Endothelial cell of umbilical vein (primary cell): ENCODE data around the gene EP400. TPM values are rescaled to one million over a fixed set of nuclear protein-coding genes. Genes with fewer than 3 reads are reported as not detected.

ENCODE experiments used
- BruUV-seq: library from RNA; stranded (reverse); fragments of 400-500 nt; replicated peaks from 2 replicates; lab custom pipeline; 2021; lab: Mats Ljungman, UMichigan
- CTCF ChIA-PET: fragments of 300-600, 350-600 bp; sonication (Branson Sonifier 250); formaldehyde crosslinking; loops from one replicate; lab custom pipeline; 2021; ENCODE audit warnings: antibody characterized with exemption, inconsistent platforms; lab: Charles Lee
- POLR2A ChIA-PET: fragments of 300-600, 350-600 bp; sonication (Branson Sonifier 250); formaldehyde crosslinking; loops from one replicate; lab custom pipeline; 2021; ENCODE audit warnings: antibody characterized with exemption, inconsistent platforms; lab: Charles Lee
- DNase-seq: peaks from one replicate; pipeline ENCODE4 v3.0.0-alpha.2; 2011; ENCODE audit warnings: low read depth, low spot score
- FAIRE-seq: peaks from 2 replicates; lab custom pipeline; 2011; peaks lifted over from hg19 to GRCh38; lab: Jason Lieb, UNC
- H2AFZ ChIP-seq: 2 replicates; pipeline ENCODE4 v1.6.0; 2012; ENCODE audit warnings: low read depth, low read length, control low read depth, inconsistent platforms
- H3K27ac ChIP-seq: 2 replicates; pipeline ENCODE4 v1.5.1; 2011; ENCODE audit warnings: low read depth, mild to moderate bottlenecking, control low read depth, low read length, moderate library complexity; ENCODE audit not compliant: insufficient read depth
- H3K27me3 ChIP-seq, 2 experiments: 2 replicates each; pipeline versions ENCODE4 v1.6.0 to v1.6.1; 2011; ENCODE audit warnings: low read length in 2 of 2, mixed read lengths in 1 of 2; ENCODE audit not compliant: control insufficient read depth in 2 of 2, insufficient read depth in 2 of 2
- H3K36me3 ChIP-seq, 2 experiments: 2 replicates in 1 of 2; 3 replicates in 1 of 2; pipeline ENCODE4 v1.5.1; 2011; ENCODE audit warnings: low read length in 2 of 2, mild to moderate bottlenecking in 1 of 2, moderate library complexity in 1 of 2; ENCODE audit not compliant: control insufficient read depth in 2 of 2, insufficient read depth in 2 of 2; ENCODE audit errors: extremely low read depth in 1 of 2
- H3K4me1 ChIP-seq: 3 replicates; pipeline ENCODE4 v1.5.1; 2011; ENCODE audit warnings: mild to moderate bottlenecking, low read length; ENCODE audit not compliant: control insufficient read depth, insufficient read depth; ENCODE audit errors: extremely low read depth
- H3K4me2 ChIP-seq: 2 replicates; pipeline ENCODE4 v1.6.1; 2011; ENCODE audit warnings: low read length, control low read depth, mixed read lengths; ENCODE audit not compliant: insufficient read depth
- H3K4me3 ChIP-seq, 3 experiments: fragments of 200-600 bp in 1 of 3; sonication (generic), shearing (Covaris generic) in 1 of 3; replicated peaks in 1 of 3; 2 replicates each; pipeline ENCODE4 v1.5.1; 2011 to 2016; ENCODE audit warnings: control low read depth in 3 of 3, low read length in 3 of 3, mild to moderate bottlenecking in 2 of 3, inconsistent platforms in 1 of 3, low read depth in 1 of 3, moderate library complexity in 1 of 3; ENCODE audit not compliant: insufficient read depth in 1 of 3
- H3K79me2 ChIP-seq: 2 replicates; pipeline ENCODE4 v1.6.0; 2012; ENCODE audit warnings: low read length, inconsistent platforms; ENCODE audit not compliant: control insufficient read depth, insufficient read depth
- H3K9ac ChIP-seq: replicated peaks from 2 replicates; pipeline ENCODE3; 2011; ENCODE audit warnings: low read length, control low read depth; ENCODE audit not compliant: insufficient read depth; ENCODE audit errors: extremely low read depth
- H3K9me1 ChIP-seq: replicated peaks from 3 replicates; pipeline ENCODE4 v1.6.0; 2011; ENCODE audit warnings: mild to moderate bottlenecking, low read length; ENCODE audit not compliant: control insufficient read depth, insufficient read depth; ENCODE audit errors: extremely low read depth
- H3K9me3 ChIP-seq: replicated peaks from 2 replicates; pipeline ENCODE4 v1.5.1; 2012; ENCODE audit warnings: low read length, inconsistent platforms; ENCODE audit not compliant: control insufficient read depth, insufficient read depth
- H4K20me1 ChIP-seq: replicated peaks from 2 replicates; pipeline ENCODE3; 2011; ENCODE audit warnings: mild to moderate bottlenecking, low read length; ENCODE audit not compliant: control insufficient read depth, insufficient read depth; ENCODE audit errors: extremely low read depth
- EZH2 ChIP-seq: IDR thresholded peaks from 2 replicates; pipeline ENCODE4 v1.6.1; 2012; ENCODE audit warnings: borderline replicate concordance, low read depth, mild to moderate bottlenecking, moderate library complexity, low read length, inconsistent platforms; ENCODE audit not compliant: severe bottlenecking
- FOS ChIP-seq: IDR thresholded peaks from 2 replicates; pipeline ENCODE4 v1.6.1; 2011; ENCODE audit warnings: mild to moderate bottlenecking, low read length, moderate library complexity, borderline replicate concordance; ENCODE audit not compliant: insufficient read depth
- GATA2 ChIP-seq: IDR thresholded peaks from 2 replicates; pipeline ENCODE4 v1.7.0; 2011; ENCODE audit warnings: low read depth, mild to moderate bottlenecking, moderate library complexity, mixed read lengths, low read length; ENCODE audit not compliant: insufficient read length, insufficient read depth
- JUN ChIP-seq: IDR thresholded peaks from 2 replicates; pipeline ENCODE4 v1.6.1; 2011; ENCODE audit warnings: borderline replicate concordance, low read depth; ENCODE audit not compliant: insufficient read length, insufficient read depth
- MYC ChIP-seq: IDR thresholded peaks from one replicate; pipeline ENCODE4 v1.6.1; 2011; ENCODE audit warnings: mild to moderate bottlenecking, low read depth, low read length
- POLR2A ChIP-seq: IDR thresholded peaks from 2 replicates; pipeline ENCODE4 v1.6.1; 2012; ENCODE audit warnings: low read depth, mild to moderate bottlenecking, control low read depth, low read length
- POLR2AphosphoS5 ChIP-seq: IDR thresholded peaks from 2 replicates; pipeline ENCODE4 v1.6.1; 2012; ENCODE audit warnings: low read depth, mild to moderate bottlenecking, control low read depth, low read length, moderate library complexity; ENCODE audit not compliant: insufficient read depth
- dilution Hi-C: fragments of 300-500 bp; cut with MboI; formaldehyde crosslinking; loops from one replicate; pipeline ENCODE4 v1.15.0; 2019; ENCODE audit warnings: low sequenced_read_pairs; ENCODE audit not compliant: extremely low pct_ligation_motif_present
- intact Hi-C: fragments of 100-400 bp; cut with micrococcal nuclease; formaldehyde crosslinking; loops from one replicate; pipeline ENCODE4 v1.10.0; 2022
- polyA plus RNA-seq, 4 experiments: library from polyadenylated mRNA; depleted of rRNA in 3 of 4; stranded (reverse) in 3 of 4; unstranded in 1 of 4; fragments of >200 nt; gene quantifications; 2 replicates each; pipeline versions ENCODE4 v1.2.1 to v1.2.3, GENCODE V29; 2011 to 2012; ENCODE audit warnings: missing spikeins in 1 of 4
- total RNA-seq: library from RNA; stranded (reverse); gene quantifications from 2 replicates; pipeline ENCODE4 v1.2.3, GENCODE V29; 2021
- TF ChIP-seq, protein P1 (sequence below), 2 donors: IDR thresholded peaks; 1 replicate in 1 of 2; 2 replicates in 1 of 2; pipeline ENCODE4 v1.5.1; 2011; ENCODE audit warnings: low read length in 2 of 2, mild to moderate bottlenecking in 2 of 2, moderate library complexity in 2 of 2, control low read depth in 1 of 2, inconsistent platforms in 1 of 2, low read depth in 1 of 2; ENCODE audit not compliant: insufficient read depth in 1 of 2; ENCODE audit errors: extremely low read depth in 1 of 2
- TF ChIP-seq, protein P2 (sequence below): IDR thresholded peaks from 2 replicates; pipeline ENCODE4 v1.6.1; 2011; ENCODE audit not compliant: insufficient read depth, insufficient read length

The EP400 gene
- total and polyA plus RNA-seq, 2 donors (not counting 3 experiments of a cell fraction or from before 2014, with no cell fraction given), result 9.0 to 57.7 TPM

DNA sequence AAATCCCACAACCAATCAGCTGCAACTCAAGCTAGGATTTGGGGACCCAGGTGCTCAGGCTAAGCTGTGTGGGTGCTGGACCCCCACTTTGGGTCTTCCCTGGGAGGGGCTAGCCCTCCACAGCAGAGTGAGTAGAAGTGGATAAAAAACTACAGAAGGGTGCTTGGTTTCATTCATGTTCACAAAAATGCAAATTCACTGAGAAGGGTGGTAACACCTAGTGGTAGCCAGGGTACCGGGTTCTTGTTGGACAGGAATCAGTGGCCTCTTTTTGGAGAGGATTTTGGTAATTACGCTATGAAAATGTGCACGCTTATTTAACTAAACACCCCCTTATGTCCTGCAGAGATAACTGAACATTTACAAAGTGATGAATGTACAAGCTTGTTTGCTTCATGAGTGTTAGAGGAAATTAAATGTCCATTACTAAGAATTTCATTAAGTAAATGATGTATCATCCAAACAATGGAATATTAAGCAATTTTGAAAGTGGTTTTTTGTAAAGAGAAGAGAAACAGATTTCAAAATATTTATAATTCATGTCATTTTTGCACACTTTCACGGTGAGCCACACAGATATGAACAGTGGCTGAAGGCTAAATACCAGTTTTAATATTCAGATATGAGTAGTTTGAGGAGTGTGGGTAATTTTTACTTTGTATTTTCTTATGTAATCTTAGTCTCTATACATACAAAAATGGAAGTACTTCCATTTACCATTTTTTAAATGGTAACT, 116.0 kb downstream of the EP400 start:
- Histone ChIP-seq H3K27me3 (no peaks in the 10 kb centered on the region), H3K4me3 (no peak overlapping the region), H2AFZ (no peak overlapping the region), H3K9me3 (no peaks in the 10 kb centered on the region), H3K27ac (no peak overlapping the region), H3K9ac (no peak overlapping the region), H3K36me3 (peaks cover 7 to 45% of the 10 kb centered on the region in 2 experiments), H3K4me1 (no peaks in the 10 kb centered on the region), H3K9me1 (no peaks in the 10 kb centered on the region), H3K4me2 (no peak overlapping the region), H3K79me2 (no peaks in the 10 kb centered on the region), H4K20me1 (no peaks in the 10 kb centered on the region)
- POLR2A ChIA-PET, result no interaction called here
- FAIRE-seq (no peak), DNase-seq (no peak)
- TF ChIP-seq GATA2 (no peak), FOS (no peak), POLR2AphosphoS5 (no peak), POLR2A (no peak), EZH2 (no peak), MYC (no peak), JUN (no peak)
- TF ChIP-seq, protein P1, sequence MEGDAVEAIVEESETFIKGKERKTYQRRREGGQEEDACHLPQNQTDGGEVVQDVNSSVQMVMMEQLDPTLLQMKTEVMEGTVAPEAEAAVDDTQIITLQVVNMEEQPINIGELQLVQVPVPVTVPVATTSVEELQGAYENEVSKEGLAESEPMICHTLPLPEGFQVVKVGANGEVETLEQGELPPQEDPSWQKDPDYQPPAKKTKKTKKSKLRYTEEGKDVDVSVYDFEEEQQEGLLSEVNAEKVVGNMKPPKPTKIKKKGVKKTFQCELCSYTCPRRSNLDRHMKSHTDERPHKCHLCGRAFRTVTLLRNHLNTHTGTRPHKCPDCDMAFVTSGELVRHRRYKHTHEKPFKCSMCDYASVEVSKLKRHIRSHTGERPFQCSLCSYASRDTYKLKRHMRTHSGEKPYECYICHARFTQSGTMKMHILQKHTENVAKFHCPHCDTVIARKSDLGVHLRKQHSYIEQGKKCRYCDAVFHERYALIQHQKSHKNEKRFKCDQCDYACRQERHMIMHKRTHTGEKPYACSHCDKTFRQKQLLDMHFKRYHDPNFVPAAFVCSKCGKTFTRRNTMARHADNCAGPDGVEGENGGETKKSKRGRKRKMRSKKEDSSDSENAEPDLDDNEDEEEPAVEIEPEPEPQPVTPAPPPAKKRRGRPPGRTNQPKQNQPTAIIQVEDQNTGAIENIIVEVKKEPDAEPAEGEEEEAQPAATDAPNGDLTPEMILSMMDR (IDR thresholded peaks at IDR 0.05; ENCODE audit: extremely low read depth in 1 of 2, insufficient read depth in 1 of 2, low read depth in 1 of 2, low read length in 2 of 2), result no peak
- TF ChIP-seq, protein P2, sequence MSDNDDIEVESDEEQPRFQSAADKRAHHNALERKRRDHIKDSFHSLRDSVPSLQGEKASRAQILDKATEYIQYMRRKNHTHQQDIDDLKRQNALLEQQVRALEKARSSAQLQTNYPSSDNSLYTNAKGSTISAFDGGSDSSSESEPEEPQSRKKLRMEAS, result no peak
- CTCF ChIA-PET, result no interaction called here
- no TSS peak for BruUV-seq
- intact Hi-C loops, result no loop called here
- dilution Hi-C loops, result no loop called here
